Amygdala (tissue), 56 donors: ENCODE data around the gene WDR64.
"Not testable (repeated sequence)": the region's sequence is repeated elsewhere in the genome, so short reads cannot be mapped to it uniquely, and the experiment has no call there.

ENCODE experiments used
- DNase-seq, 56 donors: peaks; one replicate each; lab custom pipeline; 2025; lab: John Stamatoyannopoulos, UW

Gene WDR64

GRCh38 chr1:241648159-241648558 is 3.9 kb upstream of the WDR64 start:
- DNase-seq, result no peak

GRCh38 chr1:241654019-241654418 is 1.9 kb downstream of the WDR64 start:
- no peak for DNase-seq

GRCh38 chr1:241654641-241655040 is 2.6 kb downstream of the WDR64 start:
- no peak for DNase-seq

- DNase-seq, result no peak
Observed at GRCh38 chr1:241658081-241658793, 6.2 kb downstream of the WDR64 start.

- not testable (repeated sequence) for DNase-seq
Observed at GRCh38 chr1:241659016-241659415, 6.9 kb downstream of the WDR64 start.

- DNase-seq, result no peak
Observed at GRCh38 chr1:241660424-241660972, 8.4 kb downstream of the WDR64 start.

GRCh38 chr1:241666419-241666818 is 14.3 kb downstream of the WDR64 start:
- no peak for DNase-seq

- DNase-seq, result no peak
Observed at GRCh38 chr1:241672301-241672700, 20.2 kb downstream of the WDR64 start.

- DNase-seq, result no peak
Observed at GRCh38 chr1:241674805-241675384, 22.8 kb downstream of the WDR64 start.

- DNase-seq, result no peak
Observed at GRCh38 chr1:241675983-241676382, 23.9 kb downstream of the WDR64 start.

GRCh38 chr1:241677201-241677600 is 25.1 kb downstream of the WDR64 start:
- DNase-seq, result no peak

- no peak for DNase-seq
Observed at GRCh38 chr1:241678536-241678935, 26.5 kb downstream of the WDR64 start.

- DNase-seq, result no peak
Observed at GRCh38 chr1:241679404-241679803, 27.3 kb downstream of the WDR64 start.

GRCh38 chr1:241679961-241680360 is 27.9 kb downstream of the WDR64 start:
- DNase-seq, result no peak

GRCh38 chr1:241681861-241682448 is 29.9 kb downstream of the WDR64 start:
- DNase-seq, result not testable (repeated sequence)

- DNase-seq, result no peak
Observed at GRCh38 chr1:241682921-241683320, 30.8 kb downstream of the WDR64 start.

GRCh38 chr1:241684108-241684507 is 32.0 kb downstream of the WDR64 start:
- DNase-seq, result no peak

- no peak for DNase-seq
Observed at GRCh38 chr1:241688940-241689368, 36.9 kb downstream of the WDR64 start.

GRCh38 chr1:241695246-241696171 is 43.4 kb downstream of the WDR64 start:
- DNase-seq, result no peak

- no peak for DNase-seq
Observed at GRCh38 chr1:241696172-241696814, 44.2 kb downstream of the WDR64 start.
